HFF-Myc (cell line): ENCODE results near the gene CUEDC1.

Experiments
- DNase-seq: peaks from one replicate; pipeline ENCODE4 v3.0.0-alpha.2; 2011; ENCODE audit warnings: low read depth; ENCODE audit errors: extremely low read depth
- H3K4me3 ChIP-seq: replicated peaks from 2 replicates; pipeline ENCODE4 v1.5.1; 2011; ENCODE audit warnings: low read depth, mild to moderate bottlenecking, control low read depth, low read length
- CTCF ChIP-seq: IDR thresholded peaks from 2 replicates; pipeline ENCODE4 v1.5.1; 2012; ENCODE audit warnings: mild to moderate bottlenecking, low read depth, low read length, control low read depth; ENCODE audit errors: missing control alignments

CUEDC1 gene

GRCh38 chr17:57938061-57938502 is 17.1 kb downstream of the CUEDC1 start:
- TF ChIP-seq CTCF, result no peak
- DNase-seq, result no peak
- no peak overlapping the region for H3K4me3 ChIP-seq

GRCh38 chr17:57937492-57937891 is 17.7 kb downstream of the CUEDC1 start:
- no peak for DNase-seq
- TF ChIP-seq CTCF, result no peak
- H3K4me3 ChIP-seq, result no peak overlapping the region

GRCh38 chr17:57935833-57936807 is 19.1 kb downstream of the CUEDC1 start:
- no peak for TF ChIP-seq CTCF
- DNase-seq, result no peak
- H3K4me3 ChIP-seq, result no peak overlapping the region

GRCh38 chr17:57931488-57932137 is 23.6 kb downstream of the CUEDC1 start:
- TF ChIP-seq CTCF, result no peak
- H3K4me3 ChIP-seq, result no peak overlapping the region
- DNase-seq, result no peak

GRCh38 chr17:57930239-57930638 is 25.0 kb downstream of the CUEDC1 start:
- no peak for TF ChIP-seq CTCF
- DNase-seq, result no peak

GRCh38 chr17:57929386-57929785 is 25.8 kb downstream of the CUEDC1 start:
- no peak for TF ChIP-seq CTCF
- DNase-seq, result no peak
- H3K4me3 ChIP-seq, result no peak overlapping the region

More at GRCh38 chr17:57930239-57930638, 25.0 kb downstream of the CUEDC1 start:
- no peak overlapping the region for H3K4me3 ChIP-seq
